Memory B cell (primary cell): ENCODE results near the gene AGL.
"Not testable (repeated sequence)": the region's sequence is repeated elsewhere in the genome, so short reads cannot be mapped to it uniquely, and the experiment has no call there.

ENCODE experiments used
- ATAC-seq: fragments of 150-1000 bp; cut with Tn5 transposase; 2 replicates; pipeline ENCODE4 v1.10.0; 2021; ENCODE audit warnings: low read depth, mild to moderate bottlenecking, moderate library complexity
- DNase-seq, 2 donors: peaks; one replicate each; pipeline ENCODE4 v3.0.0; 2022; ENCODE audit warnings: low spot score in 2 of 2
- H3K27ac Mint-ChIP-seq: one replicate; pipeline ENCODE4 v1.8.0; 2022; ENCODE audit warnings: mild to moderate bottlenecking, moderate library complexity, mixed read lengths
- H3K27me3 Mint-ChIP-seq: one replicate; pipeline ENCODE4 v1.8.0; 2022; ENCODE audit warnings: mixed read lengths
- H3K36me3 Mint-ChIP-seq: one replicate; pipeline ENCODE4 v1.8.0; 2022; ENCODE audit warnings: mild to moderate bottlenecking, mixed read lengths
- H3K4me1 Mint-ChIP-seq: one replicate; pipeline ENCODE4 v1.8.0; 2022; ENCODE audit warnings: mixed read lengths
- H3K4me3 Mint-ChIP-seq: one replicate; pipeline ENCODE4 v1.8.0; 2022; ENCODE audit warnings: mild to moderate bottlenecking, moderate library complexity, mixed read lengths
- H3K9me3 Mint-ChIP-seq: one replicate; pipeline ENCODE4 v1.8.0; 2022; ENCODE audit warnings: mixed read lengths

The AGL gene

GRCh38 chr1:99942723-99943122, 92.6 kb downstream of the AGL start:
- no peak for DNase-seq
- H3K4me3 Mint-ChIP-seq, result no peak overlapping the region
- H3K27ac Mint-ChIP-seq, result no peak overlapping the region
- H3K9me3 Mint-ChIP-seq, result no peaks in the 10 kb centered on the region
- H3K36me3 Mint-ChIP-seq, result no peaks in the 10 kb centered on the region
- peaks cover 5% of the 10 kb centered on the region for H3K27me3 Mint-ChIP-seq
- ATAC-seq, result no peak
- no peaks in the 10 kb centered on the region for H3K4me1 Mint-ChIP-seq

DNA sequence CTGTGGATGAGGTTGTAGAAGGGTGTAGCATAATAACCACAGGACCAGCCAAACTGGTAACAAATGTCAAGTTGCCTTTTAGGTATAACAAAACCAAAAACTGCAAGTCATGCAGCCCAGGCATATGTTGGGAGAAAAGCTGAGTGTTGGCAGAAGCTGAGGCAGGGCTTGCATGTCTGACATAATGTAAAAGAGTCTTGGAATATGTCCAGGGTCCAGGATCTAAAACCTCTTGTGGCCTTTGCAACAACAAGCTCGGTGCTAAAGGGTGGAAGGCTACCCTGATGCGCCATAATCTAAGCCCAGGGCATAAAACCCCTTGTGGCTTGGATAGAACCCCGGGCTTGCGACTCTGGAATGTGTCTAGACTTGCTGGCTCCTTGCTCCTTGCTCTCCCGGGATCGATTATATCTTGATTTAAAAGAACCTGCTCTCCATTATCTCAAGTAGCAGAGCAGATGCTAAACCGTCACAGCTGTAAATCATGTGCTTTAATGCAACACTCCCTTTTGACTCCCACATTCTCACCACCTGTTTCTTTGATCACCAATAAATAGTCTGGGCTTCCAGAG, 93.1 kb downstream of the AGL start:
- DNase-seq, result no peak
- Mint-ChIP-seq H3K9me3 (no peaks in the 10 kb centered on the region), H3K27me3 (peaks cover 5% of the 10 kb centered on the region), H3K4me1 (no peaks in the 10 kb centered on the region), H3K36me3 (no peaks in the 10 kb centered on the region), H3K27ac (no peak overlapping the region), H3K4me3 (no peak overlapping the region)
- ATAC-seq, result no peak

DNA sequence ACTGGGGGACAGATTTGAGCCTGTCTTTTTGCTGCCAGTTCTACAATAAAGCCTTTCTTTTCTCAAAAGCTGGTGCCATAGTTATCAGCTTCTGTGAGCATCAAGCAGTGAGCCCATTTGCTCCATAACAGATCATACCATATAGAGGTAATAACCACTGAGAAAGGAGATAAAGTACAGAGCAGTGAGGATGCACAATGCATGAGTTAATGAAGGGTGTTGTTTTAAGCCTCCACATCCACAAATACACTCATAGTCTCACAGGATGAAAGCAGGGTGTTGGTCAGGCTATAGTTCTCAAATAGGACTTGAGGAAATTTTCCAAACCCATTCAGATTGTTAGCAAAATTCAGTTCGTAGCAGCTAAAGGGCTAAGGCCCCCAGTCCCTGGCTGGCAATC, 94.0 kb downstream of the AGL start:
- Mint-ChIP-seq H3K27ac (no peak overlapping the region), H3K36me3 (no peaks in the 10 kb centered on the region), H3K9me3 (no peaks in the 10 kb centered on the region), H3K4me3 (no peak overlapping the region), H3K27me3 (peaks cover 5% of the 10 kb centered on the region), H3K4me1 (no peaks in the 10 kb centered on the region)
- ATAC-seq, result no peak
- no peak for DNase-seq

GRCh38 chr1:99945174-99945573, 95.0 kb downstream of the AGL start:
- no peaks in the 10 kb centered on the region for H3K36me3 Mint-ChIP-seq

GRCh38 chr1:99950486-99950885, 100.3 kb downstream of the AGL start:
- DNase-seq, result no peak
- peaks cover 2% of the 10 kb centered on the region for H3K4me1 Mint-ChIP-seq
- H3K9me3 Mint-ChIP-seq, result no peaks in the 10 kb centered on the region
- no peaks in the 10 kb centered on the region for H3K36me3 Mint-ChIP-seq
- no peak for ATAC-seq
- no peak overlapping the region for H3K27ac Mint-ChIP-seq
- no peaks in the 10 kb centered on the region for H3K27me3 Mint-ChIP-seq
- H3K4me3 Mint-ChIP-seq, result no peak overlapping the region

More at GRCh38 chr1:99945174-99945573, 95.0 kb downstream of the AGL start:
- DNase-seq, result no peak
- peaks cover 5% of the 10 kb centered on the region for H3K27me3 Mint-ChIP-seq
- H3K9me3 Mint-ChIP-seq, result no peaks in the 10 kb centered on the region
- ATAC-seq, result no peak
- H3K27ac Mint-ChIP-seq, result no peak overlapping the region
- no peaks in the 10 kb centered on the region for H3K4me1 Mint-ChIP-seq
- no peak overlapping the region for H3K4me3 Mint-ChIP-seq

- no peak overlapping the region for H3K4me3 Mint-ChIP-seq
- H3K9me3 Mint-ChIP-seq, result no peaks in the 10 kb centered on the region
- no peak overlapping the region for H3K27ac Mint-ChIP-seq
- H3K36me3 Mint-ChIP-seq, result no peaks in the 10 kb centered on the region
- DNase-seq, result no peak
- no peak for ATAC-seq
- H3K27me3 Mint-ChIP-seq, result no peaks in the 10 kb centered on the region
- H3K4me1 Mint-ChIP-seq, result peaks cover 2% of the 10 kb centered on the region
Measured at GRCh38 chr1:99952522-99952921, 102.4 kb downstream of the AGL start.

GRCh38 chr1:99955375-99955774, 105.2 kb downstream of the AGL start:
- peaks cover 2% of the 10 kb centered on the region for H3K4me1 Mint-ChIP-seq
- DNase-seq (no peak), ATAC-seq (no peak)
- H3K27me3 Mint-ChIP-seq, result no peaks in the 10 kb centered on the region
- H3K27ac Mint-ChIP-seq, result no peak overlapping the region
- H3K36me3 Mint-ChIP-seq, result no peaks in the 10 kb centered on the region
- no peak overlapping the region for H3K4me3 Mint-ChIP-seq
- H3K9me3 Mint-ChIP-seq, result no peaks in the 10 kb centered on the region

DNA sequence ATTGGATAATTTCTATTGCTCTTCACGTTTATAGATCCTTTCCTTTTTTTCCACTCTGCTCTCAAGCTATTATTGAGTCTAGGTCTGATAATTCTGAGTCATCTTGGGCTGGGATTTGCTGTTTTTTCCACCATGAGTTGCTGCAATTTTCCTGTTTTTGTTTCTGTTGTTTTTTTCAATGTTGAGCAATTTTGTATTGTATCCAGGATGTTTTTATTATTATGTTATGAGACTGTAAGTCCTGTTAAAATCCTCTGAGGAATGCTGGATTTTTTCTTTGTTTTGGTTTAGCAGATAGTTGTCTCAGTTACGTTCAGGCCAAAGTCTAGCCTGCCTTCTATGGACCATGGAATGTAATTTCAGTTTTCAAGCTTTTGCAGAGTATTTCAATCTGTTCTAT, 106.6 kb downstream of the AGL start:
- ATAC-seq (no peak), DNase-seq (no peak)
- Mint-ChIP-seq H3K9me3 (no peaks in the 10 kb centered on the region), H3K27me3 (no peaks in the 10 kb centered on the region), H3K4me1 (no peaks in the 10 kb centered on the region), H3K4me3 (no peak overlapping the region), H3K36me3 (no peaks in the 10 kb centered on the region), H3K27ac (no peak overlapping the region)

- Mint-ChIP-seq H3K4me3 (no peak overlapping the region), H3K27me3 (no peaks in the 10 kb centered on the region), H3K9me3 (no peaks in the 10 kb centered on the region), H3K27ac (no peak overlapping the region), H3K4me1 (no peaks in the 10 kb centered on the region), H3K36me3 (no peaks in the 10 kb centered on the region)
- ATAC-seq (no peak), DNase-seq (no peak)
Measured at GRCh38 chr1:99957818-99958217, 107.7 kb downstream of the AGL start.

DNA sequence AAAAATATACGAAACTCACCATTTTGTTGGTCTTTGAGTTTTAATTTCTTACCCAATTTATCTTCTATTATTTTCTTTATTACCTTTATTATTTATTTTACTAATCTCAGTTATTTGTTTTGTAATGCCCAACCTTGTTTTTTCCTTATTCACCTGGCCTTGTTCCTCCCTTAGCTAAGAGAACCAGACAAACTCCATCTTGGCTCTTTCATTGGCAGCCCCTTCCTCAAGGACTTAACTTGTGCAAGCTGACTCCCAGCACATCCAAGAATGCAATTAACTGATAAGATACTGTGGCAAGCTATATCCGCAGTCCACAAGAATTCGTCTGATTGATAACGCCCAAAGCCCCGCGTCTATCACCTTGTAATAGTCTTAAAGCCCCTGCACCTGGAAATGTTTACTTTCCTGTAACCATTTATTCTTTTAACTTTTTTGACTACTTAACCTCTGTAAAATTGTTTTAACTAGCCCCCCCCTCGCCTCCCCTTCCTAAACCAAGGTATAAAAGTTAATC, 109.1 kb downstream of the AGL start:
- H3K27ac Mint-ChIP-seq, H3K4me1 Mint-ChIP-seq, H3K27me3 Mint-ChIP-seq, ATAC-seq, H3K36me3 Mint-ChIP-seq, H3K4me3 Mint-ChIP-seq, H3K9me3 Mint-ChIP-seq, DNase-seq: not testable (repeated sequence)

DNA sequence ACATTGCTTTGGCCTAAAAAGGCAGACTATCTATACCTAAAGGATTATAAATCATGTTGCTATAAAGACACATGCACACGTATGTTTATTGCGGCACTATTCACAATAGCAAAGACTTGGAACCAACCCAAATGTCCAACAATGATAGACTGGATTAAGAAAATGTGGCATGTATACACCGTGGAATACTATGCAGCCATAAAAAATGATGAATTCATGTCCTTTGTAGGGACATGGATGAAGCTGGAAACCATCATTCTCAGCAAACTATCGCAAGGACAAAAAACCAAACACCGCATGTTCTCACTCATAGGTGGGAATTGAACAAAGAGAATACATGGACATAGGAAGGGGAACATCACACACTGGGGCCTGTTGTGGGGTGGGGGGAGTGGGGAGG, 110.1 kb downstream of the AGL start:
- not testable (repeated sequence) for H3K27ac Mint-ChIP-seq, H3K27me3 Mint-ChIP-seq, H3K36me3 Mint-ChIP-seq, H3K9me3 Mint-ChIP-seq, H3K4me3 Mint-ChIP-seq, DNase-seq, H3K4me1 Mint-ChIP-seq, ATAC-seq

DNA sequence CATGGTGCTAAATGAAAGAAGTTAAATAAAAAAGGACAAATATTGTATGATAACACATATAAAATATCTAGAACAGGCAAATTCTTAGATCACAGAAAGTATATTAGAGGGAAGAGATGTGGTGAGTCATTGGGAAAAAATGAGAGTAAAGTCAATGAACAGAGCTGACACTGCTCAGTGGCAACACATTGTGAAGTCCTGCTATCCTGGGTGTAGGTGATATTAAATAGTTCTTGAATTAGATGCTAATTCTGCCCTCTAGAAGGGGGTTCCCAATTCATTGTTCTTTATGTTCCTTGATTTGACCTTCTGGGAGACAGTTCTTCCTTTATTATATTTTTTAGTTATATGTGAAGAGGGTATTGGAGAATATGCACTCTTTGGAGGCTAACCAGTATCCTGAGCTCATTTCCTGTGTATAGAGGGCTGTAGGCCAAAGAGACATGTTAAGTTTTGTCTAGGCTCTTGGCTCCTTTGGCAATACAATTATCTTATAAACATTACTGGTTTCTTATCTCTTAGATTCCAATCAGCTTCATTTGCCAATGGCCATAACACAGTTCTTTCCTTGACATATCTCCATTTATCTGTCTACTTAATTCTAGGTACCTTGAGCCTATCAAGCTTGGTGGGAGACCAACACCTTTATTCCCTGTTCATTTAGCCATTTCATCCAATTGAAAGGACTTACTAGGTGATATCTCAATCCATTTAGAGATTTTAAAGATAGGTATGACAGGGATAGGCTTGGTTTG, 113.1 kb downstream of the AGL start:
- no peaks in the 10 kb centered on the region for H3K9me3 Mint-ChIP-seq
- H3K27ac Mint-ChIP-seq, result no peak overlapping the region
- no peaks in the 10 kb centered on the region for H3K36me3 Mint-ChIP-seq
- ATAC-seq (no peak), DNase-seq (no peak)
- H3K4me1 Mint-ChIP-seq, result peaks cover 2% of the 10 kb centered on the region
- H3K4me3 Mint-ChIP-seq, result no peak overlapping the region
- no peaks in the 10 kb centered on the region for H3K27me3 Mint-ChIP-seq

- DNase-seq (no peak), ATAC-seq (no peak)
- no peak overlapping the region for H3K4me3 Mint-ChIP-seq
- H3K36me3 Mint-ChIP-seq, result no peaks in the 10 kb centered on the region
- H3K4me1 Mint-ChIP-seq, result peaks cover 10% of the 10 kb centered on the region
- no peaks in the 10 kb centered on the region for H3K9me3 Mint-ChIP-seq
- H3K27me3 Mint-ChIP-seq, result no peaks in the 10 kb centered on the region
- H3K27ac Mint-ChIP-seq, result no peak overlapping the region
Measured at GRCh38 chr1:99964806-99965205, 114.6 kb downstream of the AGL start.

DNA sequence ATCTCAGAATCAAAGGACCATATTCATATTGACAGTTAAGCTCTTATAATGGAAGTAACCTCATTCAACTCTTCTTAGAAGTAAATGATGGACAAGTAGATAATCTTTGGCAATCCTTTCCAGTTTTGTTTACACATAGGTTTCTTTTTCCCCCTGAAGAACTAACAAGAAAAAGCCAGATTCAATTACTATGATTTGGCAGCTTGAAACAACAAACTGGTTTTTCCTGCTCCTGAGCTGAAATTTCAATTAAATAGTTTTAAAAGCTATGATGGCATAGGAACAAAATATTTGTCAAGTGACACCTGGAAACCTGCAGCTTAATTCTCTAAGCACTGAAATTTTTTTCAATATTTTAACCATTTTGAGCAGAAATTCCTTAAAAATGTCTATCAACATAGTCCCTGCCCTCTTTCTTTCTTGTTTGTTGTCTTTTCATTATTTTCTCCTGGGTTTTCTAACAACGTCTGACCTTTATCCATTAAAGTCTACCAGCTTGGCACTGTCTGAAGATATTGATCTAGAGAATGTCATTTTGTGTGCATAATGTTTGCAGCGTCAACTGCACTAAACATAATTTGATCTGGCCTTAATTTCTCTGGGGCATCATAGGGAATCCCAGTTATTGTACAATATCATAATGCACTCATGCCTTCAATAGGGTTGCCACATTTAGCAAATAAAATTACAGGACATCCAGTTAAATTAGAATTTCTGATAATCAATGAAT, 115.7 kb downstream of the AGL start:
- Mint-ChIP-seq H3K27me3 (no peaks in the 10 kb centered on the region), H3K36me3 (no peaks in the 10 kb centered on the region), H3K9me3 (no peaks in the 10 kb centered on the region), H3K27ac (no peak overlapping the region), H3K4me1 (peaks cover 18% of the 10 kb centered on the region), H3K4me3 (no peak overlapping the region)
- DNase-seq (no peak), ATAC-seq (no peak)
